GM18951 (cell line): Measurements from ENCODE around the gene SIAH3.

Source experiments
- POLR2A ChIP-seq: IDR thresholded peaks from 4 replicates; pipeline ENCODE4 v1.6.1; 2011; ENCODE audit warnings: mild to moderate bottlenecking; ENCODE audit not compliant: insufficient read length, insufficient read depth; ENCODE audit errors: extremely low read depth
- in situ Hi-C: fragments of 300-500 bp; cut with MboI; formaldehyde crosslinking; loops from one replicate; pipeline ENCODE4 v1.12.0; 2022; ENCODE audit warnings: low sequenced_read_pairs, mixed read lengths, inconsistent platforms; ENCODE audit not compliant: unreplicated experiment

The SIAH3 gene

DNA sequence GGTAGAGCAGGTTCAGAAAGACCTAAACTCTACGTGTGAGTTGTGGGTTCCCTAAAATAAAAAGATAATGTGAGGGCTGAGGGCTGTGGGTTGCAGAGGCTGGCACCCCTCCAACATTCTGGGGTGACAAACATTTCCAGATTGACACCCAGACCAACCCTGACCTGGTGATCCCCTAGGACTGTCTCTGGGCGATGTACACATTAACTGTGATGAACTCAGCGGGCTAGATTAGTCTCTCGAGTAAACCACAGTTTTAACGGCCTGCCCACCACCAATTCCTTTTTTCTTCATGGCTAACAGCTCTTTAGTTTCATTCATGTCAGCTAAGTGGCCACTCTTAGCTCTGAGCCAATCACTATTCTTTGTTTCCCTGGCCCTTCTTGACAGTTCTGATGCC, 24.8 kb downstream of the SIAH3 start:
- no peak for TF ChIP-seq POLR2A
- in situ Hi-C loops, result no loop called here

DNA sequence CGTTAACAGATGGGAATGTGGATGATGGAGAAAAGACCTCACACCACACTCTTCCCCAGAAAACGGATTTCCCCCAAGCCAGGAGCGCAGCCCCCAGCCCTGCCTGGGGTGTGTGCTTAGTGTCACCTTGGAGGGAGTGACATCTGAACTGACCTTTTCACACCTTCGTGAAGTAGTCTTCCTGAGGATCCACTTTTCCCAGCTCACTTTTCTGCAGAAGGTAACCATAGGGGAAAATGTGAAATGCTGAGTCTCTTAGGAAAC, 26.2 kb downstream of the SIAH3 start:
- in situ Hi-C loops, result no loop called here
- TF ChIP-seq POLR2A, result no peak

DNA sequence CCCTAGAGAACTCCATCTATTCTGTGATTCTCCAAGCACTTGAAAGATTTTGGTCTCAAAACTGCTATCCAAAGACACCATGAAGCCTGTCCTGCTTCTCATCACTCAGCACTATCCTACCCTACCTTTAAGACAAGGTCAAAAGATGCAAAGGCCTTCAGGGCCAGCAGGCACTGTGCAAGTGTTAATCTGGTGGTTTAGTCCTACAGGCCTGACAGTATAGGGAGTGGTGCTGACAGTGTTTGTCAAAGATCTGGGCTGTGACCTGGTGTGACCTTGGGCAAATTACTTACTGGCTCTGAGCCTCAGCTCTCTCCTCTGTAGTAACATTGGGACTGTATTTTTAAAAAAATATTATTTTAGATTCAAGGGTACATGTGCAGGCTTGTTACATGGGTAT, 28.0 kb downstream of the SIAH3 start:
- TF ChIP-seq POLR2A, result no peak
- in situ Hi-C loops, result no loop called here

DNA sequence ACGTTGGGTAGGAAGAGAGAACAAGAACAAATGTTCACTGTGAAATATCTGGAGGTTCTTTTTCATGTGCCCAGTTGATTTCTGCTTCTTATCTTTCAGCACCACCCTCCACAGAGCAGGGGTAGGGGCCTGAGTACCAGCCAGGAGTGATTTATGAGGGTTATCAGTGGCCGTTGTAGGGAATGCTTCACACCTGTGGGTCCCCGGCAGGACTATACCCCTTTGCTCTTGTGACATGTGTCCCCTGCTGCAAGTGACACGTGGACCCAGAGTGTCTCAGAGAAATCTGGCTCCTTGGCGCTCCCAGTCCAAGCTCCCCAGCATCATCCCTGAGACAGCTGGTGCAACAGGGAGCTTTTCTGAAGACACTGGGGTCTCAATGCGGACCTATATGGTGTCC, 29.7 kb downstream of the SIAH3 start:
- in situ Hi-C loops, result no loop called here
- no peak for TF ChIP-seq POLR2A

DNA sequence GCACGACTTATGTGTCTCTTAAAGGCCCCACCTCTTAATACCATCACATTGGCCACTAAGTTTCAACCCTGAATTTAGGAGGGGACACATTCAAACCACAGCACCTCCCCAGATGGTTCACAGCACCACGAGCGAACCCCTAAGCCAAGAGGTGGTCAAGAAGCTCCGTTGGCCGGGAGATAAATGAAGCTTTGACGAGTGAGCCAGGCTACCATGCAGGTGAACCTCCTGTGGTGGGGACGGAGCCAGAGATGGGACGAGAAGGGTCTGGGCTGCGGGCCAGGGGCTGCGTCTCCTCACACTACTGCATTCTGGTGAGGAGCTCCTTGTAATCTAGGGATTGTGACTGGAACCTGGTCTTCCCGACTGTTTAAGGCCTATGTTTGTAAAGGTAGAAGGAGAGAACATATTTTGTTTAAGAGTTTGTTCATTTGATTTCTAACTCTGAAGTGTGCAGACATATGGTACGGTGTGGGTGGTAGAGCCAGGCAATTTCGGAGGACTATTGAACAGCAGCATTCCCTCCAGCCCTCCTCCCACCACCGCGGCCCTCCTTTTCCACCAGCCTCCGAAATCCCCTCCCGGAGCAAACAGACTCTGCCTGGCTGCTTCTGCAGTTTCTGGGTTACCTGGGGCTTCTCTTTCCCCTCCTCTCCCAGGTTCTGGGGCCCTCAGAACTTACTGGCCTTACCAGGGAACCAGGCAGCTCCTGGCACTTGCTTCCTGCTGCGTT, 31.3 kb downstream of the SIAH3 start:
- in situ Hi-C loops, result no loop called here

DNA sequence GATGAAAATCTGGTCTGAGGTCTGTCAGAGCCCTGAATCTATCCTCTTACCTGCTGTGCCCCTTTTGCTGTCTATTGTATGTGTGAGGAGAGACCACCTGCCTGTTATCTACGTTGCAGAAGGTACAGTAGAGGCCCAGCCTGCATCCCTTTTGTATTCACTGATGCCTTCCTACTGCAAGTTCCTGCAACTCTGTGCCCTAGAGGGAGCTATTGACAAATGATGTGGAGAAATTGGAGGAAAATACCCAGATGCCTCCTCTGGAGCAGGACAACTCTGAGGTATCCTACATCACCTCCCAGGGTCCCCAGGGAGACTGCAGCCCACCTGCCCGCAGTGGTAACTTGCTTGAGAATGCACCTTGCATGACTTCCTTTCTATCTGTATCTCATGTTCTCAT, 33.7 kb downstream of the SIAH3 start:
- TF ChIP-seq POLR2A, result no peak
- in situ Hi-C loops, result no loop called here

More for the DNA sequence above, 31.3 kb downstream of the SIAH3 start:
- TF ChIP-seq POLR2A, result no peak

DNA sequence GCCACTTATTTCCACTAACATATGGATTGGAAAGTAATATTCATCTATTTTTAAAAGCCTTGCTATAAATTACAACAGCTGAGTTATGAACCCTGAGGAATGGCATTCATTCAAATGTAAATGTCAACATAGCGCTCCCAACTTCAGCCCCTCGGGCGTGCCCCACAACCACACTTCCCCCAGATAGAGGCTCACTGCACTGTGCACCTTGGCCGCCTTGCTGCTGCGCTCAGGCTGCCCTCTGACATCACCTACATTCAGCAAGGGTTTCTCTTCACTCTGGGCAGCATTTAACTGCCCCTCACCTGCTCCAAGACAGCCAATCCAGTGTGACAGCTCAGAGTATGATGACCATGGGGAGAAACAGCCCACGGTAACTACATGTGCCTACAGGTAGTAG, 35.1 kb downstream of the SIAH3 start:
- TF ChIP-seq POLR2A, result no peak
- in situ Hi-C loops, result no loop called here

DNA sequence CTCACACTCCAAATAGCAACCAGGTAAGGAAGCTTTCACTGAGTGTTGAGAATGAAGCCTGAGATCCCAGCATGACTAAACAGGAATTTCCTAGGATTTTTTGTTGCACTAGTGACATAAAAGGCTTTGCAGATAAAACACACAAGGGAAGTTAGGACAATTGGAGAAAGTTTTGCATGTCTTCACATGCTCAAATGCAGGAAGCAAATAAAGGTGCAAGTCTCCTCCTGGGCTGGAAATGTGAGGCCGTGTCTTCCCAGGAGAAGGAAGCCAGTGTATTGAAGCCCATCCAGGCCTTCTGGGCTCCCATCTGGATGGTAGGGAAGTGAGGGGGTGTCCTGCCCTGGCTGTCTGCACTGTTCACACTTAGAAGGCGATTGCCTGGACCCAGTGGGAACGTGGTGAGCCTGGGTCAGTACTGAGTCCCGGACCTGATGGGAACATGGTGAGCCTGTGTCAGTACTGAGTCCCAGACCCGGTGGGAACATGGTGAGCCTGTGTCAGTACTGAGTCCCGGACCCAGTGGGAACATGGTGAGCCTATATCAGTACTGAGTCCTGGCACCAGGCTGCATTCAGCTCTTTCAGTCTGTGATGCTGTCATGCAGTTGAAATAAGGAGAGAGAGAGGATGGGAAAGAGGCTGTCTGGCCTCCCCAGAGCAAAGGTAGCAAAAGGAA, 38.7 kb downstream of the SIAH3 start:
- in situ Hi-C loops, result no loop called here
- no peak for TF ChIP-seq POLR2A

DNA sequence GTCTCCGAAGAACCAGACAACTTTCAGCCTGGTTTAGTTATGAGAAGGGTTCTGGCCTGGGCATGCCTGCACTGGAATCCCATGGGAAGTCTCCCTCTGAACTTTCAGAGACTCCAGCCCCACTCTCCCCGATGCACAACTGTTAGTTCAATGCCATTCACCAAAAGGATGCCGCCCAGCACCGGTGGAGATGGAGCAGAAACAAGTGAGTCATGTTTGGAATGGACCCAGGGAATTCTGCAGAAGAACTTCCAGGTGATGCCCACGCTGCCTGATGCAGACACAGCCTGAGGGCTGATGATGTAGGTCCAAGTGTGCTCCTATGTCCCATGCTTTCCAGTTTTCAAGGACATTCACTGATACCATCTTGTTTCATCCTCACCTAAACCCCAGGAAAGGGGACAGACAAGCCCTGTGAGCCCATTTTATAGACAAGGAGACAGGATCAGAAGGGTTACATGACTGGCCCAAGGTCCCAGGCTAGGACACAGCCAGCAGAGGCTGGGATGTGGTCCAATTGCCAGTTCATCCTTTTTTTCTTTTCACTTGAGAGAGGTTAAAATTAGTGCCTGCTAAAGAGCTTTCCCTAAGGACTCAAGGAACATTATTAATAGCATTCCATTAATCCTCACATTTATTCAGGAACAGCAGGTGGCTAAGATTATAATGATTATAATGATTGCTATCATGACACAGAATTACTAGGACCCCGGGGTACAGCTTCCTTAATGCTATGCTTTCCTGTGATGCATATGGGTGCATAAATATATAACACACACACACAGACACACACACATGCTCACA, 39.5 kb downstream of the SIAH3 start:
- TF ChIP-seq POLR2A, result no peak
- in situ Hi-C loops, result no loop called here

DNA sequence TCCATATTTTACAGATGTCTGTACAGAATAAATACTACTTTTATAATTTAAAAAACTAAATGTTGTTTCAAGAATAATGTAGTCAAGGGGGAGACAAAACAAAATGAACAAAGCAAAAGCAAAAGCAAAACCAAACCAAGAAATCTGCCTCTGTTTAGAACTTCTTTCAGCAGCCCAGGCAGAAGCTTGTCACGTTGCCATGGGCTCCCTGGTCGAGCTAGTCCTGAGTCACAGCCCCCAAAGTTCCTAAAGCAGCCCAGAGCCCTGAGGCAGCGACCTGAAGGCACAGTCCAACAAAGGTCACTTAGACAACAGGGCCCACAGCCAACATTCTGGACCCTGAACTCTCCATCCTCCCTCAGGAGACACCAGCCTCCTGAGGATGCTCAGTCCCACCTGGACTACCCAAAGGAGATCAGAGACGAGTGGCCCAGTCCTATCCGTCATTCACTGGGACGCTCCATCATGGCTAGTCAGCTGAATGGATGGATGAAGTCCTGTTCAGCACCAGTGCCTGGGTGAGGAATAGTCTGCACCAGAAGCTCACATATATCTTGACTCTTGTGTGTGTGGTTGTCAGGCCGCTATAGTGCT, 41.7 kb downstream of the SIAH3 start:
- TF ChIP-seq POLR2A, result no peak
- in situ Hi-C loops, result no loop called here

DNA sequence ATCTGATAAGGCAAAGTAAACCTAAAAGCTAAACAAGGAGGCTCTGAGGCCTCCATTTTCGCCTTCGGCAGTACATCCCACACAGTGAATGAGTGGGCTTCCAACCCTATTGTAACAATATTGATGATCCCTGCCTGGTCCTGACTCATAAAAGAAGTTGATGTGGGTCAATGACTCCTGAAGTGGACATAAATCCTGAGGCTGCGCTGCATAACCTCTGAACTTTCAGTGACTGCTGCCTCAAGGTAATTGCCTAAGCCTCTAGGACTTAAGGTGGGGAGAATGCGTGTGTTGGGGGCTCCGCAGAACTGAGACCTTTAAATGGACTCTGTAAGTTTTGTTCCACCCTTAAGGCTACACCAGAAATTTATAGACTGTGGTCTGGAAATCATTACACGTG, 42.6 kb downstream of the SIAH3 start:
- TF ChIP-seq POLR2A, result no peak
- in situ Hi-C loops, result no loop called here

DNA sequence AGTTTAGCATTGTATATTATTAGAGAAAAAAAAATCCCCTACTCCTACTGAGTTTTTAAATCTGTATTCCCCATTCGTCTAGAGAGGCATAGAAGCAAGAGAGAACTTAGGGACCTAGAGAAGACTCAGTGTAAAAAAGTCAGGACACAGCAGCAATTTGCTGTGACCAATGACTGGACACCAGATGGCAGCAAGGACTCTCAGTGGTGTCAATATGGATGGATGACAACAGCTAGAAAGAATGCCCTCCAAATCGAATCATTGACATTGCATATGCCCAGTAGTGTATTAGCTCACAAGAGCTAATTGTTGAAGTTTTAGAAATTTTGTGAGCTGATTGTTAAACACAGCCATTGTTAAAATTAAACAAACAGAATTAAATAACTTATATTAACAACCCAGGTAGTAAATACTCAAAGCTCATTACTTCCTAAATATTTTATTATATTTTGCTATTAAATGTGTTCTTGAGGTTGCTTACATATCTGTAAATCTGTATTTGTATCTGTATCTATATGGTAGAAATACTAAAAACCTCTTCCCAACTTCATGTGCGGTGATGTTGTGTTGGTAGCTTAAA, 43.9 kb downstream of the SIAH3 start:
- TF ChIP-seq POLR2A, result no peak
- in situ Hi-C loops, result no loop called here

DNA sequence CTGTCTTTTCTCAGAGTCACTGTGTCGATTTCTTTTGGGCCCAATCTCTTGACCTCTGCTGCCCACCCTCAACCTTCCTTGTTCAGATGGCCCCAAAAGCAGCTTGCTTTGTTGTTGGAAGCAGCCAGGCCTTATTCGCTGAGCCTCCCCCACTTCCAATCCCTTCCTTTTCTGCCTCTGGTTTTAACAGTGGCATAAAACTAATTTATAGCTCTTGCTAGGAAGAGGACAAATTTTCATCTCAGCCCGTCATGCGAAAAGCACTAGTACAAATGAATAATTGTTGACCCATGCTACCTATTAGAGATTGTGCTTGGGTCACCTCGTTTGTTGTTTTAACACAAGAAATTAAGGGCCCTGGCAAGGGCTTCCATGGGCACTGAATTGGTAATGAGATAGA, 51.1 kb downstream of the SIAH3 start:
- no peak for TF ChIP-seq POLR2A
- in situ Hi-C loops, result no loop called here

DNA sequence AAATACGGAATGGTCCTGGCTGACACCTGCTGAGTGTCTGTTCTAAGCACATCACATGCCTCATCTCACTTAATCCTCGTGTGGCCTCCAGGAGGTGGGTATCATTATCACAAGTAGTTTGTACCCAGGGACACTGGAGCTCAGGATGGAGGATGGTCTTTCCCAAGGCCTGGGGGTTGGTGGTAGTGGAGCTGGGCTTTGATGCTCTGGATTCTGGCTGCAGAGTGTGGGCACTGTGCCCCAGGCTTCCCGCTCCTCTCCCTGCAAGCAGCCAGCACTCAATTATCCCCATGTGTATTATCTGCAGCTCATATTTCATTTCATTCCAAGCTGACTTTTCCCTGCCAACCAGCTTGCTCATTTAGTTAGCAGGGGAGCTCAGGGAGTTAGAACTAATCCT, 52.1 kb downstream of the SIAH3 start:
- no peak for TF ChIP-seq POLR2A
- in situ Hi-C loops, result no loop called here

DNA sequence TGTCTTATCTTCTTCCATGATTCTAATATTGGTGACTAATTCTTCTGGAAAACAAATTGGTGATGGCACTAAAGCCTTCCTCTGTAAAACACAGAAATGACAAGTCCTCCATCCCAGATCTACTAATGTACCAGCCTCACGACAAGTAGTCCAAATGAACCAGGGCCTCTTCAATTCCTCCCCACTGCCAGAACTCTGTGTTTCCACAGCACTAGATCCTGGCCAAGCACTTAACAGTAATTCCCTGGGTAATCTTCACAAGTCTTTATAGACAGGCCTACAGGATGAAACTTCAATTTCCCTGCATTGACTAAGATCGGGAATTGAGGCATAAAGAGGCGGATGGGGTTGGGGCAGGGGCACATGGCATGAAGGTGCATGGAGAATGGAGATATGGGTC, 52.7 kb downstream of the SIAH3 start:
- TF ChIP-seq POLR2A, result no peak
- in situ Hi-C loops, result no loop called here
